CD4-positive, CD25-positive, alpha-beta regulatory T cell (primary cell): ENCODE data around the gene UBE2G2. TPM values are rescaled to one million over a fixed set of nuclear protein-coding genes. Genes with fewer than 3 reads are reported as not detected.

ENCODE experiments used
- ATAC-seq, 2 donors: fragments of 150-1000 bp; cut with Tn5 transposase; one replicate each; pipeline ENCODE4 v1.10.0; 2021; ENCODE audit warnings: low read depth in 2 of 2, moderate number of reproducible peaks in 2 of 2, moderate library complexity in 1 of 2
- DNase-seq, 3 donors: peaks; one replicate each; pipeline versions ENCODE4 v3.0.0 to v3.0.0-alpha.2; 2012 to 2022; ENCODE audit warnings: mixed read lengths in 1 of 3
- H3K27ac ChIP-seq: one replicate; pipeline ENCODE4 v1.7.0; 2013; ENCODE audit warnings: mild to moderate bottlenecking, low read length; ENCODE audit not compliant: insufficient read depth, poor library complexity, severe bottlenecking
- H3K27me3 ChIP-seq: one replicate; pipeline ENCODE4 v1.7.0; 2013; ENCODE audit warnings: low read length; ENCODE audit not compliant: control insufficient read depth, insufficient read depth
- H3K36me3 ChIP-seq: one replicate; pipeline ENCODE4 v1.7.0; 2013; ENCODE audit warnings: mild to moderate bottlenecking, low read length, moderate library complexity; ENCODE audit not compliant: control insufficient read depth, insufficient read depth
- H3K4me1 ChIP-seq: 2 replicates; pipeline ENCODE4 v1.7.0; 2013; ENCODE audit warnings: mild to moderate bottlenecking, low read length; ENCODE audit not compliant: insufficient read depth, control insufficient read depth, poor library complexity, severe bottlenecking
- H3K4me3 ChIP-seq: one replicate; pipeline ENCODE4 v1.7.0; 2013; ENCODE audit warnings: low read depth, mild to moderate bottlenecking, low read length, moderate library complexity
- H3K9me3 ChIP-seq, 2 experiments: 1 replicate in 1 of 2; 2 replicates in 1 of 2; pipeline ENCODE4 v1.7.0; 2013; ENCODE audit warnings: low read length in 2 of 2, mild to moderate bottlenecking in 1 of 2, moderate library complexity in 1 of 2; ENCODE audit not compliant: control insufficient read depth in 2 of 2
- H3K27ac Mint-ChIP-seq, 3 donors: one replicate each; pipeline ENCODE4 v1.8.0; 2020 to 2022; ENCODE audit warnings: mild to moderate bottlenecking in 3 of 3, mixed read lengths in 3 of 3, moderate library complexity in 2 of 3
- H3K27me3 Mint-ChIP-seq: one replicate; pipeline ENCODE4 v1.8.0; 2022; ENCODE audit warnings: mild to moderate bottlenecking, mixed read lengths
- H3K36me3 Mint-ChIP-seq: one replicate; pipeline ENCODE4 v1.8.0; 2020; ENCODE audit warnings: mixed read lengths
- H3K4me1 Mint-ChIP-seq, 4 donors: one replicate each; pipeline ENCODE4 v1.8.0; 2020 to 2022; ENCODE audit warnings: mixed read lengths in 4 of 4, mild to moderate bottlenecking in 1 of 4
- H3K4me3 Mint-ChIP-seq, 4 donors: one replicate each; pipeline ENCODE4 v1.8.0; 2020 to 2022; ENCODE audit warnings: mild to moderate bottlenecking in 4 of 4, mixed read lengths in 4 of 4, moderate library complexity in 3 of 4
- H3K9me3 Mint-ChIP-seq, 7 donors: one replicate each; pipeline ENCODE4 v1.8.0; 2020 to 2022; ENCODE audit warnings: mixed read lengths in 7 of 7, mild to moderate bottlenecking in 3 of 7, moderate library complexity in 2 of 7
- polyA plus RNA-seq, 4 donors: library from polyadenylated mRNA; unstranded; fragments of 300-500 nt; fragmentation: Illumina TruSeq; gene quantifications; one replicate each; pipeline ENCODE4 v1.2.3, GENCODE V29; 2021
- total RNA-seq: library from RNA; stranded (reverse); gene quantifications from one replicate; pipeline ENCODE4 v1.2.3, GENCODE V29; 2022

UBE2G2 gene
- total and polyA plus RNA-seq, 5 donors from 2014 or later, result 42.8 to 109 (median 49.1) TPM

DNA sequence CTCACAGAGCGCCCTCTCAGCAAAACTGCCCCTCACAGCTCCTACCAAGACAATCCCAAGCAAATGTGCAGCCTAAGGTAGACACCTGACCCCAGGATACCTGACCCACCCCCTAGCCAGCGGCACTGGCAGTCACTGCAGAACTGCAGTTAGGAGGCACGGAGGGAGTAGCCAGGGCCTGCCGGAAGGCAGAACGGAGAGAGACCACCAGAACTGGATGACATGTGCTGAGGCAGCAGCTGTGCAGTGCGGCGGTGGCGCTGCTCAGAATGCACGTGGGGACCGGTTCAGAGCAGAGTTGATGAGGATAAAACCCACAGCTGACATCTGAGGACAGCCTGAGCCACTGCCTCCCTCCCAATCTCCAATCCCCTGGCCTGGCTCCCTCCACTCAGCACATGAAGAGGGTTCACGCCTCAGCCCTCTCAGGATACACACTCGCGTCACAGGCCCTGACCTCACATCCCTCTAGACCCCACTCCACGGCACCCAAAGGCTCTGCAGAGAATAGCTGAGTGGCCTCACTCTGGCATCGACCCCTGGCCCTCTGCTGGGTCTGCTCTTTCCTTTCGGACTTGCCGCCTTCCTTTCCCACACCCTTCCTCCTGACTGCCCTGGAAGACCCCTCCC is 29.6 kb downstream of the UBE2G2 start:
- Mint-ChIP-seq H3K9me3 (peaks cover 0 to 2% (median 0%) of the 10 kb centered on the region in 7 donors), H3K27ac (peak overlapping the region in 1 of 3 donors; percentile 32), H3K4me3 (no peak overlapping the region), H3K4me1 (peaks cover 0 to 3% (median 0%) of the 10 kb centered on the region in 4 donors), H3K36me3 (peaks cover 47% of the 10 kb centered on the region), H3K27me3 (peaks cover 4% of the 10 kb centered on the region)
- H3K4me3 ChIP-seq, result no peak overlapping the region
- no peaks in the 10 kb centered on the region for H3K9me3 ChIP-seq
- H3K27ac ChIP-seq, result no peak overlapping the region
- DNase-seq (no peak), ATAC-seq (no peak)
- H3K27me3 ChIP-seq, result no peaks in the 10 kb centered on the region
- no peaks in the 10 kb centered on the region for H3K4me1 ChIP-seq
- peaks cover 67% of the 10 kb centered on the region for H3K36me3 ChIP-seq

DNA sequence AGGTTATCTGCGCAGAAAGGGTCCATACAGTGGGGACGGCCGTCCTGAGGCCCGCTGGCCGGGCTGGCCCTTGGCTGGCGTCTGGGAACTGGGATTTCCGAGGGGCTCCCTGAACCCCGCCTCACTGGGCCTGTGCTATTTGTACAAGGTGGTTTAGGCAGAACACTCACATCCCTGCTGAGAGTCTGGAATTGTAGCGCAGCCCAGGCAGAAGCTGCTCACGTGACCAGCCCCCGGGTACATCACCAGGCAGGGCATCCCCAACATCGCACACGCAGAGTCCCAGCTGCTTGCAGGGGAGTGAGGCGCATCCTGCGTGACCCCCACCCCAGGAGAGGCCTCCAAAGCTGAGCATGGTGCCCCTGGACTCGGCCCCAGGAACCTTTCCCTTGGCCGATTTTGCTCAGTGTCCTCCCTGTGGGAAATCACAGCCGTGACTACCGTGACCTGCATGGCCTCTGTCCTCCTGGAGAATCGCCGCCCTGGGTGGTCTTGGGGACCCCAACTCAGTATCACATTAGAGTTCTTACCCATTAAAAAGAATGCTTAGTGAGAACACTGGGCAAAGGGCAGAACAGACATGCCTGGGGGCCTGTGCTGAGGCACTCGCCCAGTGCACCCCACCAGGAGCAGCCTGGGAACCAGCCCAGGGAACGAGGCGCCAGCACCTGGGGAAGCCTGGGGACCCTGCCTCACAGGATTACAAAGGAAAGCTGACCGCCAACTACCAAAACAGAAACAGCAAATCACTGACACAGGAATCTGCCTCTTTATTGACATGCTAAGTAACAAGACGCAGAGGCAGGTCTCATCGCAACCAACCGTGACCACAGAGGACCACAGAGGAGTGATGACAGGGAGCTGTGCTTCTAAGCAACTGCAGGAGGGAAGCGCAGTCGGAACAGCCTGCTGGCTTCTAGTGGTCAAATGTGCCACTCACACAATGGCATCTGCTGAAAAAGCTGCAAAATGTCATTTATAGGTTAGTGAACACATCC is 33.5 kb downstream of the UBE2G2 start:
- H3K4me3 ChIP-seq, result no peak overlapping the region
- peaks cover 0 to 11% (median 7%) of the 10 kb centered on the region in 4 donors for H3K4me1 Mint-ChIP-seq
- H3K27me3 ChIP-seq, result no peaks in the 10 kb centered on the region
- no peak for ATAC-seq
- peaks cover 13% of the 10 kb centered on the region for H3K4me1 ChIP-seq
- no peak for DNase-seq
- no peak overlapping the region for H3K27ac Mint-ChIP-seq
- H3K27ac ChIP-seq, result no peak overlapping the region
- H3K36me3 ChIP-seq, result peaks cover 37% of the 10 kb centered on the region
- H3K36me3 Mint-ChIP-seq, result peaks cover 29% of the 10 kb centered on the region
- no peak overlapping the region for H3K4me3 Mint-ChIP-seq
- peaks cover 0 to 2% (median 0%) of the 10 kb centered on the region in 7 donors for H3K9me3 Mint-ChIP-seq
- H3K27me3 Mint-ChIP-seq, result peaks cover 4% of the 10 kb centered on the region
- no peaks in the 10 kb centered on the region for H3K9me3 ChIP-seq

DNA sequence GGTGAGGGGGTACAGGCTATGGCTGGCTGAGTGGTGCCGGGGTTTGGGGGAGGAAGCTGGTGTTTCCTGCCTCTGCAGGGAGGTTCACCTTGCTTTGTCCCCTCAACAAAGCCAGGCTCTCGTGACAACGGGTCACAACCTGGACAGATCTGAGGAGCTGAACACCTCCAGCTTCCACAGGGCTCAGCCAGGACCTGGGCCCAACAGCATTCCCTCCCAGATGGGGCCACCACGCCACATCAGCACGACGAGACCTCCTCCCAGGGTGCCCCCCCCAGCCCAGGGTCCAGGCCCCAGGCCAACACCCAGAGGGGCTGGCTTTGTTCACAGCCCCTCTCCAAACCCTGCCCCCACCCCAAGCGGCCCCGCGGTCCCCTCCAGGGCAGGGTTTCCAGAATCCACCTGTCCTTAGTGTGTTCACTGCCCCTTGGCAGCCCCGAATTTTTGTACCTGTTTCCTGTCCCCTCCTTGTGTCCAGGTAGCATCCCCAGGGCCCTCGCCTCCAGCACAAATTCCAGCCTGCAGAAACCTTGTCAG is 34.7 kb downstream of the UBE2G2 start:
- Histone ChIP-seq H3K4me1 (peaks cover 13% of the 10 kb centered on the region), H3K27me3 (no peaks in the 10 kb centered on the region), H3K27ac (no peak overlapping the region), H3K4me3 (no peak overlapping the region), H3K9me3 (no peaks in the 10 kb centered on the region), H3K36me3 (peaks cover 24% of the 10 kb centered on the region)
- DNase-seq (no peak), ATAC-seq (no peak)
- Mint-ChIP-seq H3K27me3 (peaks cover 4% of the 10 kb centered on the region), H3K4me3 (no peak overlapping the region), H3K36me3 (peaks cover 19% of the 10 kb centered on the region), H3K9me3 (no peaks in the 10 kb centered on the region), H3K4me1 (peaks cover 0 to 11% (median 7%) of the 10 kb centered on the region in 4 donors), H3K27ac (peak overlapping the region in 1 of 3 donors; percentile 83)

DNA sequence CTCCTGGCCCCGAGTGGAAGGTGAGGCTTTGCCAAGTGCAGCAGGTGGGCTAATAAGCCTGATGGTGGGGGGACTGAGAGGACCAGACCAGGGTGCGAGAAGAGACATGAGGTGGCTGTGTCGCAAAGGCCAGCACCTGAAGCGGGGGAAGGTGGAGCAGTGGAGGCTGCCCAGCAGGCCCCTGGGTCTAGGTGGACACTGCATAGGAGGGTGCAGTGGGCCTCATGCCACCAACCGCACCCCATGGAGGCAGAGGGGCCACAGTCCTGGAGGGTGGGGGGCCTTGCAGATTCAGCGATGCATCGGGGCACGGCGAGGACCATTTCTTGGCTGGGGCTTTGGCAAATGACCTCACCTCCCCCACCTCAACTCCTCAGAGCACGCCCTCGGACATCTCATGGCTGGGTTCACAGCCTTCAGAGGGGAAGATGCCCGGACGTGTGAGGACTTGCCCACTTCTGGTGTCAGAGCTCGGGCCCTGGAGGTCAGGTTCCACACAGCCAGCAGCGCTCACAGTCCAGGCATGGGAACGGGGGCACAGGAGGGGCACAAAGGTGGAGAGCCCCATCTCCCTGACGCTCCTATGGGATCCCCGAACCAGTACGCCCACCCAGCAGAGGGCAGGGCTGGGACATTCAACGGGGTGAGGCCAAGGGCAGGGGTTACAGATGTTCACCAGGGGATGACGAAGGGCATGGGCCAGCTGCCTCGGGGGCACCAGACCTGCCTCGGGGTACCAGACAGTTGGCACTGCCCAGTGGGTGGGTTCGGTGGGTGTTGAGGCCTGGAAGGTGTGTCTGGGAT is 35.4 kb downstream of the UBE2G2 start:
- Mint-ChIP-seq H3K36me3 (peaks cover 17% of the 10 kb centered on the region), H3K27ac (peak overlapping the region; percentile 83 to 92 (median 86)), H3K9me3 (no peaks in the 10 kb centered on the region), H3K4me3 (no peak overlapping the region), H3K27me3 (peaks cover 4% of the 10 kb centered on the region), H3K4me1 (peaks cover 0 to 11% (median 9%) of the 10 kb centered on the region in 4 donors)
- no peak overlapping the region for H3K4me3 ChIP-seq
- no peaks in the 10 kb centered on the region for H3K27me3 ChIP-seq
- H3K9me3 ChIP-seq, result no peaks in the 10 kb centered on the region
- H3K27ac ChIP-seq, result no peak overlapping the region
- ATAC-seq, result no peak
- H3K36me3 ChIP-seq, result peaks cover 18% of the 10 kb centered on the region
- no peak for DNase-seq
- H3K4me1 ChIP-seq, result peaks cover 13% of the 10 kb centered on the region

DNA sequence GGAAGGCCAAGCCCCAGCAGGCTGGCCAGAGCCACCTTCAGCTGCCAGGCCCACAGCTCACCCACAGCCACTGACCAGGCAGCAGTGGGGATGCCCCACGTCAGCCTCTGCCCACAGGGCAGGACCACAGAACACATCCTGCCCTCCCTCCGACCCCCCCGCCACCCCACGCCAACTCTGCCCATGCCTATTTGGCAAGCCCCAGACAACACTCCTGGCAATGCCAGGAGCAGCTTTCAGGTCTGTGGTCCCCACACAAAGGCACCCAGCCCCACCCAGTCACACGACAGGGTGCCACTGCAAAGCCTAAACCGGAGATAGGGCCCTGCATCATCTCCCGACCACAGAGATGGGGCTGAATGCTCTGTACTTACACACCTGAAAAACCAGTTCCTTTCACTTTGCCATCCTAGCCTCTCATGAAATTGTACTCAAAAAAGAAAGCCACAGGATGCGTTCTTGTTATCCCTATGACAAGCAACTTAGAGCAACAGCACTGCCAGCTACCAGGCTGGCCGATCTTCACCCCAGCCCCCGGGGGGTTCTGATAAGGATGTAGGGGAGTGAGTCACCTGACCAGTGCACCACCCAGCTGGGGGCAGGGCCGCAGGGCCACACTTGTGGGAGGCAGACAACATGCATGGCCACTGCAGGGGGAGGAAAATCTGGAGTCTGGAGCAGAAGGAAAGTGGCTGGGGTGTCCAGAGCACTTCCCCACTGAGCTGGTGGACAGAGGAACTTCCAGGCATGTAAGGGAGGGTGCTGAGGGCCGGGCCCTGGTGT is 36.2 kb downstream of the UBE2G2 start:
- H3K27me3 Mint-ChIP-seq, result peaks cover 4% of the 10 kb centered on the region
- DNase-seq (peak in 2 of 3 donors; percentile 25 to 70), ATAC-seq (peak; percentile 31 to 72)
- H3K9me3 Mint-ChIP-seq, result no peaks in the 10 kb centered on the region
- Histone ChIP-seq H3K36me3 (peaks cover 10% of the 10 kb centered on the region), H3K27ac (no peak overlapping the region), H3K4me3 (no peak overlapping the region), H3K9me3 (no peaks in the 10 kb centered on the region), H3K4me1 (peaks cover 13% of the 10 kb centered on the region), H3K27me3 (no peaks in the 10 kb centered on the region)
- H3K4me3 Mint-ChIP-seq, result no peak overlapping the region
- peaks cover 0 to 11% (median 9%) of the 10 kb centered on the region in 4 donors for H3K4me1 Mint-ChIP-seq
- peaks cover 12% of the 10 kb centered on the region for H3K36me3 Mint-ChIP-seq
- peak overlapping the region; percentile 82 to 92 (median 86) for H3K27ac Mint-ChIP-seq

DNA sequence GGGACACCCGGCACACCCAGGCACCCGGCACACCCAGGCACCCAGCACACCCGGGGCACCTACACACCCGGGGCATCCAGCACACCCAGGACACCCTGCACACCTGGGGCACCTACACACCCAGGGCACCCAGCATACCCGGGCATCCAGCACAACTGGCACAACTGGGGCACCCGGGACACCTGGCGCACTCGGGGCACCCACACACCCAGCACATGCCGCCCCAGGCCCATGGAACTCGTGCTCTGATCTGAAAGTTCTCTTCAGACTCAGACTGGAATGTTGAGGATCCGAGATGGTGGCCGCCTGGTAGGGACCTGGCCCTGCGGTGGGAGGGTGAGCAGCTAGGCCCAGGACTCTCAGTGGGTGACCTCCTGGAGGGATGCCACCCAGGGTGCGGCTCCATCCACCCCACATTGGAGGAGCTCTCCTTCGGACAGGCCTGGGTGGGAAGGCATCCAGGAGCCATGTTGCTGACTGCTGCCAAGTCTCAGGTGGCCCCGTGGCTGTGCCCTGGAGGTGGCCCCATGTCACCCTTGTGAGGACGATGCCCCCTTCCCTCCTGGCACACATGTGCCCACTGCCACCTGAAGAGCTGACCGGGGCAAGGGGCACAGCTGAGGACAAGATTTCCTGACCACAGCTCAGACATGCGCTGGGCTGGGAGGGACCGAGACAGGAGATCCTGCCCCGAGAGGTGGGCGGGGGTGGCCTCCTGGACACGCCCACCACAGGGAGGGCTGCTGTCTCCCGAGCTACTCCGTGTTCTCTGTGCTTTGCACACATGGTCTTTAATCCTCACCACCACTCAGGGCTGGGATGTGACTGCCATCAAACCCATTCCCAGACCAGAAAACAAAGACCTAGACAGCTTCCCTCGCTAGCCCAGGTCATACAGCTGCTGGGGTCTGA is 37.0 kb downstream of the UBE2G2 start:
- no peaks in the 10 kb centered on the region for H3K27me3 ChIP-seq
- Mint-ChIP-seq H3K27me3 (peaks cover 4% of the 10 kb centered on the region), H3K36me3 (peaks cover 6% of the 10 kb centered on the region), H3K4me3 (no peak overlapping the region), H3K9me3 (no peaks in the 10 kb centered on the region), H3K27ac (no peak overlapping the region), H3K4me1 (peaks cover 0 to 11% (median 9%) of the 10 kb centered on the region in 4 donors)
- ATAC-seq (no peak), DNase-seq (no peak)
- no peaks in the 10 kb centered on the region for H3K9me3 ChIP-seq
- no peak overlapping the region for H3K4me3 ChIP-seq
- no peak overlapping the region for H3K27ac ChIP-seq
- H3K36me3 ChIP-seq, result peaks cover 2% of the 10 kb centered on the region
- H3K4me1 ChIP-seq, result peaks cover 13% of the 10 kb centered on the region
